ENCODE results near the gene CHST8.

Gene CHST8

GRCh38 chr19:33802801-33803200, 181.0 kb downstream of the CHST8 start:
- Histone ChIP-seq H3K9me3 (no peaks in the 10 kb centered on the region), H3K4me1 (peaks cover 12% of the 10 kb centered on the region; the same call in 1 of the 2 replicates), H3K27me3 (ENCODE audit: low read depth) (no peaks in the 10 kb centered on the region), H3K4me3 (no peak overlapping the region), H3K36me3 (replicated peaks) (peaks cover 58% of the 10 kb centered on the region)
- no peak for DNase-seq (ENCODE audit: low spot score in 2 of 2)
- in situ Hi-C loops (cut with MboI; ENCODE audit: low sequenced_read_pairs), result no loop called here

GRCh38 chr19:33803383-33803782, 181.6 kb downstream of the CHST8 start:
- DNase-seq (ENCODE audit: low spot score in 2 of 2), result no peak
- in situ Hi-C loops (cut with MboI; ENCODE audit: low sequenced_read_pairs), result no loop called here
- Histone ChIP-seq H3K27me3 (ENCODE audit: low read depth) (no peaks in the 10 kb centered on the region), H3K4me1 (peaks cover 11% of the 10 kb centered on the region; the same call in 1 of the 2 replicates), H3K9me3 (no peaks in the 10 kb centered on the region), H3K36me3 (replicated peaks) (peaks cover 63% of the 10 kb centered on the region), H3K4me3 (no peak overlapping the region)

- no peak overlapping the region for H3K4me3 ChIP-seq
- H3K9me3 ChIP-seq, result no peaks in the 10 kb centered on the region
- H3K36me3 ChIP-seq (replicated peaks), result peaks cover 61% of the 10 kb centered on the region
- H3K4me1 ChIP-seq, result peaks cover 4% of the 10 kb centered on the region; the same call in 1 of the 2 replicates
- in situ Hi-C loops (cut with MboI; ENCODE audit: low sequenced_read_pairs), result no loop called here
- no peaks in the 10 kb centered on the region for H3K27me3 ChIP-seq (ENCODE audit: low read depth)
- DNase-seq (ENCODE audit: low spot score in 2 of 2), result no peak
These were observed 182.5 kb downstream of the CHST8 start for GRCh38 chr19:33804021-33804799.

GRCh38 chr19:33805313-33805712, 183.6 kb downstream of the CHST8 start:
- no peaks in the 10 kb centered on the region for H3K9me3 ChIP-seq
- no peak for DNase-seq (ENCODE audit: low spot score in 2 of 2)
- H3K36me3 ChIP-seq (replicated peaks), result peaks cover 67% of the 10 kb centered on the region
- no peaks in the 10 kb centered on the region for H3K4me1 ChIP-seq
- no peak overlapping the region for H3K4me3 ChIP-seq
- in situ Hi-C loops (cut with MboI; ENCODE audit: low sequenced_read_pairs), result no loop called here
- no peaks in the 10 kb centered on the region for H3K27me3 ChIP-seq (ENCODE audit: low read depth)

GRCh38 chr19:33805840-33806433, 184.2 kb downstream of the CHST8 start:
- peaks cover 63% of the 10 kb centered on the region for H3K36me3 ChIP-seq (replicated peaks)
- no peaks in the 10 kb centered on the region for H3K27me3 ChIP-seq (ENCODE audit: low read depth)
- H3K4me3 ChIP-seq, result no peak overlapping the region
- in situ Hi-C loops (cut with MboI; ENCODE audit: low sequenced_read_pairs), result no loop called here
- DNase-seq (ENCODE audit: low spot score in 2 of 2), result no peak
- no peaks in the 10 kb centered on the region for H3K9me3 ChIP-seq
- H3K4me1 ChIP-seq, result no peaks in the 10 kb centered on the region

- H3K36me3 ChIP-seq (replicated peaks), result peaks cover 58% of the 10 kb centered on the region
- H3K4me1 ChIP-seq, result no peaks in the 10 kb centered on the region
- in situ Hi-C loops (cut with MboI; ENCODE audit: low sequenced_read_pairs), result no loop called here
These were observed 184.7 kb downstream of the CHST8 start for GRCh38 chr19:33806434-33806881.

GRCh38 chr19:33808399-33808798, 186.6 kb downstream of the CHST8 start:
- Histone ChIP-seq H3K4me3 (no peak overlapping the region), H3K27me3 (ENCODE audit: low read depth) (no peaks in the 10 kb centered on the region), H3K36me3 (replicated peaks) (peaks cover 54% of the 10 kb centered on the region), H3K4me1 (no peaks in the 10 kb centered on the region), H3K9me3 (no peaks in the 10 kb centered on the region)
- DNase-seq (ENCODE audit: low spot score in 2 of 2), result no peak
- in situ Hi-C loops (cut with MboI; ENCODE audit: low sequenced_read_pairs), result no loop called here

More at GRCh38 chr19:33806434-33806881, 184.7 kb downstream of the CHST8 start:
- Histone ChIP-seq H3K4me3 (no peak overlapping the region), H3K27me3 (ENCODE audit: low read depth) (no peaks in the 10 kb centered on the region), H3K9me3 (no peaks in the 10 kb centered on the region)
- DNase-seq (ENCODE audit: low spot score in 2 of 2), result no peak

GRCh38 chr19:33809960-33810359, 188.2 kb downstream of the CHST8 start:
- Histone ChIP-seq H3K9me3 (no peaks in the 10 kb centered on the region), H3K4me3 (no peak overlapping the region), H3K27me3 (ENCODE audit: low read depth) (no peaks in the 10 kb centered on the region), H3K36me3 (replicated peaks) (peaks cover 43% of the 10 kb centered on the region), H3K4me1 (no peaks in the 10 kb centered on the region)
- in situ Hi-C loops (cut with MboI; ENCODE audit: low sequenced_read_pairs), result no loop called here
- no peak for DNase-seq (ENCODE audit: low spot score in 2 of 2)

GRCh38 chr19:33810821-33811220, 189.1 kb downstream of the CHST8 start:
- peaks cover 38% of the 10 kb centered on the region for H3K36me3 ChIP-seq (replicated peaks)
- DNase-seq (ENCODE audit: low spot score in 2 of 2), result no peak
- H3K9me3 ChIP-seq, result no peaks in the 10 kb centered on the region
- no peaks in the 10 kb centered on the region for H3K27me3 ChIP-seq (ENCODE audit: low read depth)
- in situ Hi-C loops (cut with MboI; ENCODE audit: low sequenced_read_pairs), result no loop called here
- H3K4me3 ChIP-seq, result no peak overlapping the region
- no peaks in the 10 kb centered on the region for H3K4me1 ChIP-seq

GRCh38 chr19:33811246-33811645, 189.5 kb downstream of the CHST8 start:
- in situ Hi-C loops (cut with MboI; ENCODE audit: low sequenced_read_pairs), result no loop called here
- no peak overlapping the region for H3K4me3 ChIP-seq
- no peak for DNase-seq (ENCODE audit: low spot score in 2 of 2)
- H3K27me3 ChIP-seq (ENCODE audit: low read depth), result no peaks in the 10 kb centered on the region
- peaks cover 36% of the 10 kb centered on the region for H3K36me3 ChIP-seq (replicated peaks)
- no peaks in the 10 kb centered on the region for H3K9me3 ChIP-seq
- no peaks in the 10 kb centered on the region for H3K4me1 ChIP-seq

- DNase-seq (ENCODE audit: low spot score in 2 of 2), result no peak
- Histone ChIP-seq H3K9me3 (no peaks in the 10 kb centered on the region), H3K27me3 (ENCODE audit: low read depth) (no peaks in the 10 kb centered on the region), H3K4me3 (no peak overlapping the region), H3K36me3 (replicated peaks) (peaks cover 32% of the 10 kb centered on the region), H3K4me1 (no peaks in the 10 kb centered on the region)
- in situ Hi-C loops (cut with MboI; ENCODE audit: low sequenced_read_pairs), result no loop called here
These were observed 190.1 kb downstream of the CHST8 start for GRCh38 chr19:33811736-33812387.

GRCh38 chr19:33812388-33813330, 190.9 kb downstream of the CHST8 start:
- no peak for DNase-seq (ENCODE audit: low spot score in 2 of 2)
- in situ Hi-C loops (cut with MboI; ENCODE audit: low sequenced_read_pairs), result no loop called here
- Histone ChIP-seq H3K4me3 (no peak overlapping the region), H3K4me1 (no peaks in the 10 kb centered on the region), H3K9me3 (no peaks in the 10 kb centered on the region), H3K36me3 (replicated peaks) (peaks cover 25% of the 10 kb centered on the region), H3K27me3 (ENCODE audit: low read depth) (no peaks in the 10 kb centered on the region)

GRCh38 chr19:33813391-33814101, 191.8 kb downstream of the CHST8 start:
- H3K27me3 ChIP-seq (ENCODE audit: low read depth), result no peaks in the 10 kb centered on the region
- in situ Hi-C loops (cut with MboI; ENCODE audit: low sequenced_read_pairs), result no loop called here
- no peaks in the 10 kb centered on the region for H3K9me3 ChIP-seq
- no peak overlapping the region for H3K4me3 ChIP-seq
- H3K36me3 ChIP-seq (replicated peaks), result peaks cover 20% of the 10 kb centered on the region
- no peak for DNase-seq (ENCODE audit: low spot score in 2 of 2)
- no peaks in the 10 kb centered on the region for H3K4me1 ChIP-seq

All from HAP-1 (cell line).